Measurements from ENCODE around the gene SH3TC2.

GRCh38 chr5:149054416-149054815 lies 8.4 kb downstream of the SH3TC2 start:
- no peak for TF ChIP-seq CTCF (tag by site-specific recombination; IDR thresholded peaks at IDR 0.05)
- no peak for TF ChIP-seq ZBTB21 (tag by site-specific recombination; IDR thresholded peaks at IDR 0.05)
- no peak for TF ChIP-seq ZNF623 (tag by site-specific recombination; IDR thresholded peaks at IDR 0.05)
- no peak for TF ChIP-seq ZNF121 (tag by site-specific recombination; IDR thresholded peaks at IDR 0.05)
- no peak for TF ChIP-seq HOXA7 (CRISPR knock-in tag; IDR thresholded peaks at IDR 0.05; ENCODE audit: borderline replicate concordance)
- TF ChIP-seq SCRT1 (tag by site-specific recombination; IDR thresholded peaks at IDR 0.05; ENCODE audit: borderline replicate concordance) = no peak
- TF ChIP-seq, protein P1, sequence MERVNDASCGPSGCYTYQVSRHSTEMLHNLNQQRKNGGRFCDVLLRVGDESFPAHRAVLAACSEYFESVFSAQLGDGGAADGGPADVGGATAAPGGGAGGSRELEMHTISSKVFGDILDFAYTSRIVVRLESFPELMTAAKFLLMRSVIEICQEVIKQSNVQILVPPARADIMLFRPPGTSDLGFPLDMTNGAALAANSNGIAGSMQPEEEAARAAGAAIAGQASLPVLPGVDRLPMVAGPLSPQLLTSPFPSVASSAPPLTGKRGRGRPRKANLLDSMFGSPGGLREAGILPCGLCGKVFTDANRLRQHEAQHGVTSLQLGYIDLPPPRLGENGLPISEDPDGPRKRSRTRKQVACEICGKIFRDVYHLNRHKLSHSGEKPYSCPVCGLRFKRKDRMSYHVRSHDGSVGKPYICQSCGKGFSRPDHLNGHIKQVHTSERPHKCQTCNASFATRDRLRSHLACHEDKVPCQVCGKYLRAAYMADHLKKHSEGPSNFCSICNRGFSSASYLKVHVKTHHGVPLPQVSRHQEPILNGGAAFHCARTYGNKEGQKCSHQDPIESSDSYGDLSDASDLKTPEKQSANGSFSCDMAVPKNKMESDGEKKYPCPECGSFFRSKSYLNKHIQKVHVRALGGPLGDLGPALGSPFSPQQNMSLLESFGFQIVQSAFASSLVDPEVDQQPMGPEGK (tag by site-specific recombination; IDR thresholded peaks at IDR 0.05) = no peak
- TF ChIP-seq SP2 (tag by site-specific recombination; IDR thresholded peaks at IDR 0.05) = no peak
- no peak for TF ChIP-seq ZBTB44 (tag by site-specific recombination; IDR thresholded peaks at IDR 0.05)
- TF ChIP-seq ZNF777 (tag by site-specific recombination; IDR thresholded peaks at IDR 0.05; ENCODE audit: borderline replicate concordance) = no peak
- no peak for TF ChIP-seq YY1 (tag by site-specific recombination; IDR thresholded peaks at IDR 0.05)

All from HEK293 (cell line).